HepG2 (cell line): ENCODE measurements around the gene ODAD4. TPM values are rescaled to one million over a fixed set of nuclear protein-coding genes. Genes with fewer than 3 reads are reported as not detected.

Experiments used
- EHMT2 ChIP-seq: fragments of 200-600 bp; sonication (generic); IDR thresholded peaks from 2 replicates; pipeline ENCODE4 v1.7.0; 2017; ENCODE audit warnings: antibody characterized with exemption, low read depth, low read length, borderline replicate concordance
- HOXD1 ChIP-seq: sonication (generic); formaldehyde crosslinking; IDR thresholded peaks from 2 replicates; pipeline ENCODE4 v1.5.0; 2020; ENCODE audit warnings: missing genetic modification reagents
- JUND ChIP-seq: sonication (generic); formaldehyde crosslinking; IDR thresholded peaks from 2 replicates; pipeline ENCODE4 v1.8.0; 2022; ENCODE audit warnings: mild to moderate bottlenecking, missing genetic modification reagents
- KDM4B ChIP-seq: sonication (generic); formaldehyde crosslinking; IDR thresholded peaks from 2 replicates; pipeline ENCODE4 v1.4.0; 2020; ENCODE audit warnings: missing genetic modification reagents
- PTBP1 ChIP-seq: fragments of 200-400 bp; formaldehyde crosslinking; IDR thresholded peaks from 2 replicates; pipeline ENCODE4 v1.6.1; 2018; ENCODE audit warnings: low read length, low read depth; ENCODE audit not compliant: poor library complexity, severe bottlenecking
- SIX1 ChIP-seq: sonication (generic); formaldehyde crosslinking; IDR thresholded peaks from 2 replicates; pipeline ENCODE4 v1.4.0; 2020; ENCODE audit warnings: missing genetic modification reagents, borderline replicate concordance
- XRCC5 ChIP-seq: fragments of 200-400 bp; formaldehyde crosslinking; optimal IDR thresholded peaks from 2 replicates; pipeline ENCODE3; 2017; ENCODE audit warnings: mild to moderate bottlenecking, low read length
- ZFP36L2 ChIP-seq: sonication (generic); formaldehyde crosslinking; IDR thresholded peaks from 2 replicates; pipeline ENCODE4 v1.4.0; 2020; ENCODE audit warnings: missing genetic modification reagents
- ZNF234 ChIP-seq: sonication (generic); formaldehyde crosslinking; conservative IDR thresholded peaks from 2 replicates; pipeline ENCODE4 v1.5.1; 2020; ENCODE audit warnings: mild to moderate bottlenecking, missing genetic modification reagents
- ZNF253 ChIP-seq: sonication (generic); formaldehyde crosslinking; IDR thresholded peaks from 2 replicates; pipeline ENCODE4 v1.8.0; 2022; ENCODE audit warnings: mild to moderate bottlenecking, missing genetic modification reagents, borderline replicate concordance
- ZNF549 ChIP-seq: sonication (generic); formaldehyde crosslinking; IDR thresholded peaks from 2 replicates; pipeline ENCODE4 v1.5.0; 2020; ENCODE audit warnings: missing genetic modification reagents
- ZNF562 ChIP-seq: sonication (generic); formaldehyde crosslinking; IDR thresholded peaks from 2 replicates; pipeline ENCODE4 v1.8.0; 2022; ENCODE audit warnings: missing genetic modification reagents, borderline replicate concordance
- ZNF572 ChIP-seq: sonication (generic); formaldehyde crosslinking; IDR thresholded peaks from 2 replicates; pipeline ENCODE4 v1.5.1; 2020; ENCODE audit warnings: mild to moderate bottlenecking, missing genetic modification reagents
- ZNF644 ChIP-seq: IDR thresholded peaks from 2 replicates; pipeline ENCODE4 v1.6.1; 2016; ENCODE audit warnings: low read depth
- ZNF841 ChIP-seq: sonication (generic); formaldehyde crosslinking; IDR thresholded peaks from 2 replicates; pipeline ENCODE4 v1.8.1; 2023; ENCODE audit warnings: missing genetic modification reagents, borderline replicate concordance
- ZNF883 ChIP-seq: sonication (generic); formaldehyde crosslinking; IDR thresholded peaks from 2 replicates; pipeline ENCODE4 v1.5.1; 2020; ENCODE audit warnings: mild to moderate bottlenecking, missing genetic modification reagents; ENCODE audit errors: not compliant biosample characterization
- ZZZ3 ChIP-seq: sonication (generic); formaldehyde crosslinking; IDR thresholded peaks from 2 replicates; pipeline ENCODE4 v1.4.0; 2020; ENCODE audit warnings: missing genetic modification reagents, mild to moderate bottlenecking, borderline replicate concordance
- polyA plus RNA-seq, 8 experiments: library from polyadenylated mRNA; depleted of rRNA in 3 of 8; stranded (reverse) in 7 of 8; unstranded in 1 of 8; fragments of >200 nt; fragmentation: Illumina TruSeq in 4 of 8; extraction: Trizol in 4 of 8; gene quantifications; 2 replicates each; pipeline versions ENCODE4 v1.2.1 to v1.2.3, GENCODE V29; 2011 to 2016; ENCODE audit warnings: low read depth in 4 of 8, missing spikeins in 1 of 8, mixed read lengths in 1 of 8; ENCODE audit not compliant: insufficient read depth in 1 of 8
- total RNA-seq, 5 experiments: library from RNA; depleted of rRNA; stranded (reverse); fragments of >200 nt; fragmentation: Illumina TruSeq; extraction: Trizol; gene quantifications; 2 replicates each; pipeline ENCODE4 v1.2.3, GENCODE V29; 2016; ENCODE audit warnings: low read depth in 1 of 5
- TF ChIP-seq, protein P1 (sequence below): sonication (generic); formaldehyde crosslinking; IDR thresholded peaks from 2 replicates; pipeline ENCODE4 v1.4.0; 2020; ENCODE audit warnings: missing genetic modification reagents
- TF ChIP-seq, protein P2 (sequence below): IDR thresholded peaks from 2 replicates; pipeline ENCODE4 v1.6.1; 2018; ENCODE audit warnings: missing genetic modification reagents
- TF ChIP-seq, protein P3 (sequence below): sonication (generic); formaldehyde crosslinking; IDR thresholded peaks from 2 replicates; pipeline ENCODE4 v1.4.0; 2020; ENCODE audit warnings: missing genetic modification reagents
- TF ChIP-seq, protein P4 (sequence below): sonication (generic); formaldehyde crosslinking; IDR thresholded peaks from 2 replicates; pipeline ENCODE4 v1.8.0; 2022; ENCODE audit warnings: mild to moderate bottlenecking, missing genetic modification reagents, moderate library complexity
- TF ChIP-seq, protein P5 (sequence below): fragments of 450-650 bp; IDR thresholded peaks from 2 replicates; pipeline ENCODE4 v1.6.1; 2017; ENCODE audit warnings: mild to moderate bottlenecking

ODAD4 gene
- total and polyA plus RNA-seq, 2 of the 13 experiments (the other 11 are each of a cell fraction or from before 2014, with no cell fraction given) = 0.48 to 0.53 TPM

DNA sequence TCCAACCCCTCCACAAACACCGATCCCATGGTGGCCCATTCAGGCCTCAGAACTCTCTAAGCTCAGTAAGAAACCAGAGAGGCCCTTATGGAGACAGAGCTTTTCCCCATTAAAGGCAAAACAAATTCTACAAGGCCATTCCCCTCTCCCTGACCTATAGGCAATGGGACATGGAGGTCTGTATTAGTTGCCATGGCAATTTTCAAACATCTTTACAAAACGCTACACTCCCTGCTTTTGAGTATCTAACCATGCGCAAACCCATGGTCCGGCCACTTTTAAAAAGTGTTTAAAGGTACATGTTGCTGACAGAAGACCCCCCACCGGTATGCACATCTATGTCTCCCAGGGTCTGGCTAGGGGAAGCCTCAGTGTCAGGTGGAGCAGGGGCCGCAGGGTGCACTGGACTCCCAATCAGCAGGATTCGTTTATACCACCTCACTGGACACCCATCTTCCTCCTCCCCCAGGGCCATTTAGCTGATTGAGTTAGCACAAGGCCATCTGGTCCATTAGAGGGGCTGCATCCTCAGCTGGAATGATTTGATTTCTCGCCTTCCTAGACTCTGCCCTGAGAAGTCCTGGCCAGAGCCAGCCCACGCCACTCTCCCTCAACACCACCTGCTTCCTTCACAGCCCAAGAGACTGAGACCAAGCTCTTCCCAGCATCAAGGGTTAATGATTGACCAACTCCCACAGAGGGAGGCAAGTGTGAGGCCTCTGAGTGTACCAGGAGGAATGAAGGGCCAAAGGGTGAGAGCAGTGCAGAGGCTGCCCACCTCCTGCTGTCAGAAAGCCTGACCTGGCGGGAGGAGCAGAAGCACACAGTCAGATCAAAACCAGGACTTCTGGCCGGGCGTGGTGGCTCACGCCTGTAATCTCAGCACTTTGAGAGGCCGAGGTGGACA is 22.5 kb upstream of the ODAD4 start (continued):
- TF ChIP-seq, protein P1, sequence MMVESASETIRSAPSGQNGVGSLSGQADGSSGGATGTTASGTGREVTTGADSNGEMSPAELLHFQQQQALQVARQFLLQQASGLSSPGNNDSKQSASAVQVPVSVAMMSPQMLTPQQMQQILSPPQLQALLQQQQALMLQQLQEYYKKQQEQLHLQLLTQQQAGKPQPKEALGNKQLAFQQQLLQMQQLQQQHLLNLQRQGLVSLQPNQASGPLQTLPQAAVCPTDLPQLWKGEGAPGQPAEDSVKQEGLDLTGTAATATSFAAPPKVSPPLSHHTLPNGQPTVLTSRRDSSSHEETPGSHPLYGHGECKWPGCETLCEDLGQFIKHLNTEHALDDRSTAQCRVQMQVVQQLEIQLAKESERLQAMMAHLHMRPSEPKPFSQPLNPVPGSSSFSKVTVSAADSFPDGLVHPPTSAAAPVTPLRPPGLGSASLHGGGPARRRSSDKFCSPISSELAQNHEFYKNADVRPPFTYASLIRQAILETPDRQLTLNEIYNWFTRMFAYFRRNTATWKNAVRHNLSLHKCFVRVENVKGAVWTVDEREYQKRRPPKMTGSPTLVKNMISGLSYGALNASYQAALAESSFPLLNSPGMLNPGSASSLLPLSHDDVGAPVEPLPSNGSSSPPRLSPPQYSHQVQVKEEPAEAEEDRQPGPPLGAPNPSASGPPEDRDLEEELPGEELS = peak; percentile 59
- TF ChIP-seq HOXD1 (CRISPR knock-in tag) (no peak), EHMT2 (no peak), ZNF549 (CRISPR knock-in tag) (no peak), ZNF234 (no peak), ZNF572 (CRISPR knock-in tag) (no peak), ZNF253 (CRISPR knock-in tag) (no peak), ZNF883 (CRISPR knock-in tag) (peak; percentile 65), ZNF644 (CRISPR knock-in tag) (peak; percentile 79), ZNF562 (CRISPR knock-in tag) (no peak), ZFP36L2 (CRISPR knock-in tag) (no peak; the same call in 1 of the 2 replicates), ZNF841 (CRISPR knock-in tag) (no peak), PTBP1 (no peak), JUND (CRISPR knock-in tag) (no peak), KDM4B (CRISPR knock-in tag) (no peak), ZZZ3 (CRISPR knock-in tag) (no peak), XRCC5 (peak; percentile 72), SIX1 (no peak)
- TF ChIP-seq, protein P2, sequence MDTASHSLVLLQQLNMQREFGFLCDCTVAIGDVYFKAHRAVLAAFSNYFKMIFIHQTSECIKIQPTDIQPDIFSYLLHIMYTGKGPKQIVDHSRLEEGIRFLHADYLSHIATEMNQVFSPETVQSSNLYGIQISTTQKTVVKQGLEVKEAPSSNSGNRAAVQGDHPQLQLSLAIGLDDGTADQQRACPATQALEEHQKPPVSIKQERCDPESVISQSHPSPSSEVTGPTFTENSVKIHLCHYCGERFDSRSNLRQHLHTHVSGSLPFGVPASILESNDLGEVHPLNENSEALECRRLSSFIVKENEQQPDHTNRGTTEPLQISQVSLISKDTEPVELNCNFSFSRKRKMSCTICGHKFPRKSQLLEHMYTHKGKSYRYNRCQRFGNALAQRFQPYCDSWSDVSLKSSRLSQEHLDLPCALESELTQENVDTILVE (CRISPR knock-in tag) = peak; percentile 64; the same call in 1 of the 2 replicates
- TF ChIP-seq, protein P3, sequence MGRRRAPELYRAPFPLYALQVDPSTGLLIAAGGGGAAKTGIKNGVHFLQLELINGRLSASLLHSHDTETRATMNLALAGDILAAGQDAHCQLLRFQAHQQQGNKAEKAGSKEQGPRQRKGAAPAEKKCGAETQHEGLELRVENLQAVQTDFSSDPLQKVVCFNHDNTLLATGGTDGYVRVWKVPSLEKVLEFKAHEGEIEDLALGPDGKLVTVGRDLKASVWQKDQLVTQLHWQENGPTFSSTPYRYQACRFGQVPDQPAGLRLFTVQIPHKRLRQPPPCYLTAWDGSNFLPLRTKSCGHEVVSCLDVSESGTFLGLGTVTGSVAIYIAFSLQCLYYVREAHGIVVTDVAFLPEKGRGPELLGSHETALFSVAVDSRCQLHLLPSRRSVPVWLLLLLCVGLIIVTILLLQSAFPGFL = no peak
- TF ChIP-seq, protein P4, sequence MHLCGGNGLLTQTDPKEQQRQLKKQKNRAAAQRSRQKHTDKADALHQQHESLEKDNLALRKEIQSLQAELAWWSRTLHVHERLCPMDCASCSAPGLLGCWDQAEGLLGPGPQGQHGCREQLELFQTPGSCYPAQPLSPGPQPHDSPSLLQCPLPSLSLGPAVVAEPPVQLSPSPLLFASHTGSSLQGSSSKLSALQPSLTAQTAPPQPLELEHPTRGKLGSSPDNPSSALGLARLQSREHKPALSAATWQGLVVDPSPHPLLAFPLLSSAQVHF (CRISPR knock-in tag) = no peak
- TF ChIP-seq, protein P5, sequence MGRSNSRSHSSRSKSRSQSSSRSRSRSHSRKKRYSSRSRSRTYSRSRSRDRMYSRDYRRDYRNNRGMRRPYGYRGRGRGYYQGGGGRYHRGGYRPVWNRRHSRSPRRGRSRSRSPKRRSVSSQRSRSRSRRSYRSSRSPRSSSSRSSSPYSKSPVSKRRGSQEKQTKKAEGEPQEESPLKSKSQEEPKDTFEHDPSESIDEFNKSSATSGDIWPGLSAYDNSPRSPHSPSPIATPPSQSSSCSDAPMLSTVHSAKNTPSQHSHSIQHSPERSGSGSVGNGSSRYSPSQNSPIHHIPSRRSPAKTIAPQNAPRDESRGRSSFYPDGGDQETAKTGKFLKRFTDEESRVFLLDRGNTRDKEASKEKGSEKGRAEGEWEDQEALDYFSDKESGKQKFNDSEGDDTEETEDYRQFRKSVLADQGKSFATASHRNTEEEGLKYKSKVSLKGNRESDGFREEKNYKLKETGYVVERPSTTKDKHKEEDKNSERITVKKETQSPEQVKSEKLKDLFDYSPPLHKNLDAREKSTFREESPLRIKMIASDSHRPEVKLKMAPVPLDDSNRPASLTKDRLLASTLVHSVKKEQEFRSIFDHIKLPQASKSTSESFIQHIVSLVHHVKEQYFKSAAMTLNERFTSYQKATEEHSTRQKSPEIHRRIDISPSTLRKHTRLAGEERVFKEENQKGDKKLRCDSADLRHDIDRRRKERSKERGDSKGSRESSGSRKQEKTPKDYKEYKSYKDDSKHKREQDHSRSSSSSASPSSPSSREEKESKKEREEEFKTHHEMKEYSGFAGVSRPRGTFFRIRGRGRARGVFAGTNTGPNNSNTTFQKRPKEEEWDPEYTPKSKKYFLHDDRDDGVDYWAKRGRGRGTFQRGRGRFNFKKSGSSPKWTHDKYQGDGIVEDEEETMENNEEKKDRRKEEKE = no peak
